SU-DHL-6 (cell line): Measurements from ENCODE around the gene HPS4.
A peak's percentile ranks its signal among the peaks of the same experiment; 100 is the strongest.

Experiments used
- H2AFZ ChIP-seq: fragments of 200-600 bp; sonication (generic); 2 replicates; pipeline ENCODE4 v1.6.1; 2014; ENCODE audit warnings: low read depth, mild to moderate bottlenecking, moderate library complexity, mixed read lengths, antibody characterized with exemption, low read length; ENCODE audit not compliant: severe bottlenecking
- H3F3A ChIP-seq: fragments of 200-600 bp; shearing (Covaris generic); 2 replicates; pipeline ENCODE4 v1.6.0; 2016; ENCODE audit warnings: antibody characterized with exemption, mild to moderate bottlenecking; ENCODE audit not compliant: insufficient read depth
- H3K27ac ChIP-seq: fragments of 200-600 bp; sonication (generic); 2 replicates; pipeline ENCODE4 v1.5.1; 2016; ENCODE audit warnings: low read depth, mild to moderate bottlenecking, low read length, moderate library complexity, mixed read lengths
- H3K27me3 ChIP-seq: fragments of 200-600 bp; sonication (generic), shearing (Covaris generic); 2 replicates; pipeline ENCODE4 v1.6.0; 2014; ENCODE audit warnings: mild to moderate bottlenecking, low read length
- H3K36me3 ChIP-seq: fragments of 200-600 bp; sonication (generic); 2 replicates; pipeline ENCODE4 v1.6.1; 2014; ENCODE audit warnings: mild to moderate bottlenecking, low read length, mixed read lengths
- H3K4me2 ChIP-seq: fragments of 300-600, 200-600 bp; shearing (Covaris generic), sonication (generic); 2 replicates; pipeline ENCODE4 v1.6.0; 2014; ENCODE audit warnings: low read length, low read depth, mild to moderate bottlenecking; ENCODE audit not compliant: poor library complexity, severe bottlenecking
- H3K4me3 ChIP-seq: fragments of 200-600 bp; sonication (generic); 2 replicates; pipeline ENCODE4 v1.5.1; 2014; ENCODE audit warnings: antibody characterized with exemption, low read length, mild to moderate bottlenecking, mixed read lengths; ENCODE audit not compliant: insufficient read depth, poor library complexity, severe bottlenecking
- H3K79me2 ChIP-seq: fragments of 200-600 bp; sonication (generic); 2 replicates; pipeline ENCODE4 v1.6.1; 2014; ENCODE audit warnings: mild to moderate bottlenecking, low read length, moderate library complexity; ENCODE audit not compliant: insufficient read depth
- H3K9ac ChIP-seq: fragments of 200-600 bp; sonication (generic); 2 replicates; pipeline ENCODE4 v1.7.0; 2014; ENCODE audit warnings: mild to moderate bottlenecking, low read length
- H3K9me2 ChIP-seq: fragments of 200-600 bp; sonication (generic); replicated peaks from 2 replicates; pipeline ENCODE4 v1.6.1; 2014; ENCODE audit warnings: low read length; ENCODE audit not compliant: insufficient read depth
- H3K9me3 ChIP-seq: fragments of 200-600 bp; sonication (generic); 2 replicates; pipeline ENCODE4 v1.6.1; 2014; ENCODE audit warnings: low read length, mixed read lengths; ENCODE audit not compliant: insufficient read depth
- H4K20me1 ChIP-seq: fragments of 200-600 bp; sonication (generic); 2 replicates; pipeline ENCODE4 v1.6.1; 2014; ENCODE audit warnings: low read depth, mild to moderate bottlenecking, antibody characterized with exemption, low read length, moderate library complexity, mixed read lengths
- CTCF ChIP-seq: fragments of 200-600 bp; sonication (generic); IDR thresholded peaks from one replicate; pipeline ENCODE4 v1.5.1; 2017; ENCODE audit warnings: antibody characterized with exemption, mild to moderate bottlenecking, low read length, moderate library complexity; ENCODE audit not compliant: insufficient read depth, poor library complexity, severe bottlenecking
- EZH2phosphoT487 ChIP-seq: fragments of 200-600 bp; sonication (generic), shearing (Covaris generic); conservative IDR thresholded peaks from 2 replicates; pipeline ENCODE4 v1.6.1; 2018; ENCODE audit warnings: mild to moderate bottlenecking, antibody characterized with exemption, low read length, moderate library complexity, mixed read lengths

Gene HPS4

GRCh38 chr22:26462641-26463040 lies 20.9 kb downstream of the HPS4 start:
- TF ChIP-seq CTCF: no peak
- TF ChIP-seq EZH2phosphoT487: no peak
- H3K27me3 ChIP-seq: no peaks in the 10 kb centered on the region
- peaks cover 4% of the 10 kb centered on the region for H3F3A ChIP-seq
- peaks cover 7% of the 10 kb centered on the region; the same call in 1 of the 2 replicates for H3K36me3 ChIP-seq
- H3K79me2 ChIP-seq: peaks cover 19% of the 10 kb centered on the region
- H3K4me2 ChIP-seq: no peak overlapping the region
- no peaks in the 10 kb centered on the region for H3K9me3 ChIP-seq
- H3K27ac ChIP-seq: no peak overlapping the region
- no peaks in the 10 kb centered on the region; the same call in 1 of the 2 replicates for H4K20me1 ChIP-seq
- H3K9ac ChIP-seq: no peak overlapping the region
- no peak overlapping the region for H2AFZ ChIP-seq
- H3K9me2 ChIP-seq: no peaks in the 10 kb centered on the region
- H3K4me3 ChIP-seq: no peak overlapping the region

DNA sequence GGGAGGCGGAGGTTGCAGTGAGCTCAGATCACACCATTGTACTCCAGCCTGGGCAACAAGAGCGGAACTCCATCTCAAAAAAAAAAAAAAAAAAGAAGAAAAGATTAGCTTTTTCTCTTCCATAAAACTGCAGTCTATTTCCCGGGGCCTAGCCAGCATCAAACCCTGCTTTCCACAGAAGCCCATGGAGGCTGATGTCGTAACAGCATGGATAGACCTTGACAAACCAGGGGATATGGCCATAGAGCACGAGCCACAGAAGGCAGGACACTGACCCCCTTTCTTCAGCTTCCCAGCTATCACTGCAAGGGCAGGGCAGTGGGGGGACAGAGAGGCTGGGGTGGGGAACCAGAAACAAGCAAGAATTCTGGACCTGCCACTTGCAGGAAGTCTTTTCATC lies 21.5 kb downstream of the HPS4 start:
- no peak overlapping the region for H3K9ac ChIP-seq
- no peak overlapping the region for H3K4me3 ChIP-seq
- H4K20me1 ChIP-seq: no peaks in the 10 kb centered on the region; the same call in 1 of the 2 replicates
- H3K27me3 ChIP-seq: no peaks in the 10 kb centered on the region
- H3K27ac ChIP-seq: no peak overlapping the region
- H3K9me2 ChIP-seq: no peaks in the 10 kb centered on the region
- no peaks in the 10 kb centered on the region for H3K9me3 ChIP-seq
- no peak overlapping the region for H3K4me2 ChIP-seq
- H3K36me3 ChIP-seq: peaks cover under 1% of the 10 kb centered on the region; the same call in 1 of the 2 replicates
- H2AFZ ChIP-seq: no peak overlapping the region
- TF ChIP-seq EZH2phosphoT487 (no peak), CTCF (no peak)
- H3F3A ChIP-seq: peaks cover under 1% of the 10 kb centered on the region
- peaks cover 19% of the 10 kb centered on the region for H3K79me2 ChIP-seq

GRCh38 chr22:26461188-26461810 lies 22.3 kb downstream of the HPS4 start:
- peaks cover 4% of the 10 kb centered on the region; the same call in 1 of the 2 replicates for H3K36me3 ChIP-seq
- TF ChIP-seq CTCF (peak; percentile 79), EZH2phosphoT487 (no peak)

More at GRCh38 chr22:26461188-26461810, 22.3 kb downstream of the HPS4 start:
- Histone ChIP-seq H2AFZ (no peak overlapping the region), H3K4me2 (no peak overlapping the region), H3K9ac (no peak overlapping the region), H3K27me3 (no peaks in the 10 kb centered on the region), H3K27ac (no peak overlapping the region), H3F3A (no peaks in the 10 kb centered on the region; the same call in 1 of the 2 replicates), H3K9me2 (no peaks in the 10 kb centered on the region), H3K9me3 (no peaks in the 10 kb centered on the region), H3K4me3 (no peak overlapping the region), H3K79me2 (peaks cover 19% of the 10 kb centered on the region), H4K20me1 (no peaks in the 10 kb centered on the region; the same call in 1 of the 2 replicates)
